DOHH2 (cell line): ENCODE measurements around the gene NFE2L1.

Experiments used
- H3F3A ChIP-seq: fragments of 200-600 bp; sonication (generic), shearing (Covaris generic); 2 replicates; pipeline ENCODE4 v1.6.0; 2016; ENCODE audit warnings: antibody characterized with exemption, mild to moderate bottlenecking; ENCODE audit not compliant: control insufficient read depth, insufficient read depth
- H3K27ac ChIP-seq: fragments of 200-600 bp; sonication (generic); 2 replicates; pipeline ENCODE4 v1.5.1; 2014; ENCODE audit warnings: low read depth, mild to moderate bottlenecking, low read length, moderate library complexity
- H3K27me3 ChIP-seq: fragments of 200-600 bp; sonication (generic); 2 replicates; pipeline ENCODE4 v1.6.1; 2014; ENCODE audit warnings: mild to moderate bottlenecking, low read length, mixed read lengths; ENCODE audit not compliant: control insufficient read depth
- H3K36me3 ChIP-seq: fragments of 200-600 bp; sonication (generic); 2 replicates; pipeline ENCODE4 v1.6.1; 2014; ENCODE audit warnings: mild to moderate bottlenecking, low read length, moderate library complexity, mixed read lengths; ENCODE audit not compliant: control insufficient read depth
- H3K4me1 ChIP-seq: fragments of 200-600 bp; sonication (generic); 2 replicates; pipeline ENCODE4 v1.6.1; 2014; ENCODE audit warnings: mild to moderate bottlenecking, low read length, mixed read lengths; ENCODE audit not compliant: control insufficient read depth
- H3K4me2 ChIP-seq: fragments of 200-600 bp; sonication (generic); 2 replicates; pipeline ENCODE4 v1.6.0; 2014; ENCODE audit warnings: mild to moderate bottlenecking, low read length, moderate library complexity
- H3K4me3 ChIP-seq: fragments of 200-600 bp; sonication (generic); 2 replicates; pipeline ENCODE4 v1.5.1; 2014; ENCODE audit warnings: mild to moderate bottlenecking, low read length, mixed read lengths
- H3K79me2 ChIP-seq: fragments of 200-600 bp; sonication (generic); 2 replicates; pipeline ENCODE4 v1.6.1; 2014; ENCODE audit warnings: mild to moderate bottlenecking, low read length, mixed read lengths; ENCODE audit not compliant: control insufficient read depth
- H3K9me2 ChIP-seq: fragments of 200-600 bp; sonication (generic); replicated peaks from 2 replicates; pipeline ENCODE4 v1.6.1; 2014; ENCODE audit warnings: mild to moderate bottlenecking, low read length, mixed read lengths; ENCODE audit not compliant: control insufficient read depth
- H3K9me3 ChIP-seq: fragments of 200-600 bp; sonication (generic); 2 replicates; pipeline ENCODE4 v1.6.1; 2014; ENCODE audit warnings: antibody characterized with exemption, low read length, mixed read lengths; ENCODE audit not compliant: control insufficient read depth, insufficient read depth
- H4K20me1 ChIP-seq: fragments of 200-600 bp; sonication (generic); 2 replicates; pipeline ENCODE4 v1.6.0; 2014; ENCODE audit warnings: low read depth, mild to moderate bottlenecking, antibody characterized with exemption, low read length, moderate library complexity; ENCODE audit not compliant: control insufficient read depth, insufficient read depth
- CTCF ChIP-seq: fragments of 200-600 bp; sonication (generic); IDR thresholded peaks from one replicate; pipeline ENCODE4 v1.5.1; 2014; ENCODE audit warnings: antibody characterized with exemption, mild to moderate bottlenecking, low read depth, low read length; ENCODE audit not compliant: poor library complexity, severe bottlenecking
- EZH2phosphoT487 ChIP-seq: fragments of 200-600 bp; sonication (generic); IDR thresholded peaks from 2 replicates; pipeline ENCODE4 v1.6.1; 2017; ENCODE audit warnings: borderline replicate concordance, mild to moderate bottlenecking, antibody characterized with exemption, low read length, moderate library complexity, mixed read lengths

Gene NFE2L1

GRCh38 chr17:48102798-48103715, 54.9 kb downstream of the NFE2L1 start:
- peaks cover 10% of the 10 kb centered on the region; the same call in 1 of the 2 replicates for H4K20me1 ChIP-seq

GRCh38 chr17:48104440-48104839, 56.3 kb downstream of the NFE2L1 start:
- H3K4me1 ChIP-seq: peaks cover 38% of the 10 kb centered on the region

More at GRCh38 chr17:48102798-48103715, 54.9 kb downstream of the NFE2L1 start:
- TF ChIP-seq EZH2phosphoT487: no peak
- no peak for TF ChIP-seq CTCF
- no peaks in the 10 kb centered on the region for H3K9me2 ChIP-seq
- peaks cover 9% of the 10 kb centered on the region for H3K9me3 ChIP-seq
- H3K4me1 ChIP-seq: peaks cover 40% of the 10 kb centered on the region
- peaks cover 15% of the 10 kb centered on the region for H3F3A ChIP-seq
- no peak overlapping the region for H3K4me3 ChIP-seq
- no peaks in the 10 kb centered on the region for H3K27me3 ChIP-seq
- H3K27ac ChIP-seq: no peak overlapping the region
- no peak overlapping the region for H3K4me2 ChIP-seq
- H3K36me3 ChIP-seq: no peaks in the 10 kb centered on the region
- peaks cover 35% of the 10 kb centered on the region for H3K79me2 ChIP-seq

GRCh38 chr17:48106802-48107136, 58.6 kb downstream of the NFE2L1 start:
- H3K4me1 ChIP-seq: peaks cover 44% of the 10 kb centered on the region
- H3K27ac ChIP-seq: peak overlapping the region; percentile 58; the same call in 1 of the 2 replicates
- H3K27me3 ChIP-seq: no peaks in the 10 kb centered on the region
- peaks cover 12% of the 10 kb centered on the region for H3F3A ChIP-seq
- H3K79me2 ChIP-seq: peaks cover 37% of the 10 kb centered on the region
- H3K36me3 ChIP-seq: no peaks in the 10 kb centered on the region
- peaks cover 9% of the 10 kb centered on the region for H3K9me3 ChIP-seq
- H3K9me2 ChIP-seq: no peaks in the 10 kb centered on the region
- no peak for TF ChIP-seq CTCF
- no peak for TF ChIP-seq EZH2phosphoT487
- peak overlapping the region; percentile 87 for H3K4me2 ChIP-seq
- peak overlapping the region; percentile 88 for H3K4me3 ChIP-seq
- H4K20me1 ChIP-seq: no peaks in the 10 kb centered on the region

More at GRCh38 chr17:48104440-48104839, 56.3 kb downstream of the NFE2L1 start:
- H3K9me2 ChIP-seq: no peaks in the 10 kb centered on the region
- H3K36me3 ChIP-seq: no peaks in the 10 kb centered on the region
- peaks cover 9% of the 10 kb centered on the region for H3K9me3 ChIP-seq
- peaks cover 7% of the 10 kb centered on the region; the same call in 1 of the 2 replicates for H4K20me1 ChIP-seq
- peaks cover 15% of the 10 kb centered on the region for H3F3A ChIP-seq
- no peaks in the 10 kb centered on the region for H3K27me3 ChIP-seq
- TF ChIP-seq EZH2phosphoT487: no peak
- TF ChIP-seq CTCF: no peak
- H3K4me2 ChIP-seq: no peak overlapping the region
- H3K79me2 ChIP-seq: peaks cover 35% of the 10 kb centered on the region
- no peak overlapping the region for H3K4me3 ChIP-seq
- no peak overlapping the region for H3K27ac ChIP-seq
